A673 (cell line): ENCODE data around the gene ARHGAP22. TPM values are rescaled to one million over a fixed set of nuclear protein-coding genes. Genes with fewer than 3 reads are reported as not detected.
A peak's percentile ranks its signal among the peaks of the same experiment; 100 is the strongest.

Experiments used
- BruUV-seq: library from RNA; stranded (reverse); fragments of 400-500 nt; replicated peaks from 2 replicates; lab custom pipeline; 2021; lab: Mats Ljungman, UMichigan
- CTCF ChIA-PET: fragments of 300-600 bp; sonication (Branson Sonifier 250); formaldehyde crosslinking; loops from one replicate; lab custom pipeline; 2022; ENCODE audit warnings: antibody characterized with exemption; lab: Charles Lee
- POLR2A ChIA-PET: fragments of 300-600 bp; sonication (Branson Sonifier 250); formaldehyde crosslinking; loops from one replicate; lab custom pipeline; 2022; ENCODE audit warnings: antibody characterized with exemption; ENCODE audit not compliant: low non-redundant PET; lab: Charles Lee
- DNase-seq: peaks from one replicate; pipeline ENCODE4 v3.0.0-alpha.2; 2015; ENCODE audit warnings: low spot score
- H3K27ac ChIP-seq: fragments of 200-600 bp; sonication (generic); 2 replicates; pipeline ENCODE4 v1.5.1; 2016; ENCODE audit warnings: mixed run types, low read depth, mild to moderate bottlenecking, mixed read lengths, antibody characterized with exemption, low read length; ENCODE audit not compliant: poor library complexity, severe bottlenecking
- H3K27me3 ChIP-seq: fragments of 200-600 bp; sonication (generic); replicated peaks from 2 replicates; pipeline ENCODE4 v1.6.1; 2017; ENCODE audit warnings: mixed run types, low read depth, mild to moderate bottlenecking, mixed read lengths, antibody characterized with exemption, low read length; ENCODE audit not compliant: insufficient read depth, poor library complexity
- H3K36me3 ChIP-seq: fragments of 200-600 bp; sonication (generic); 2 replicates; pipeline ENCODE4 v1.6.1; 2016; ENCODE audit warnings: mixed run types, mild to moderate bottlenecking, mixed read lengths, antibody characterized with exemption, low read length; ENCODE audit not compliant: insufficient read depth, poor library complexity, severe bottlenecking
- H3K4me1 ChIP-seq: fragments of 200-600 bp; sonication (generic); 2 replicates; pipeline ENCODE4 v1.6.1; 2017; ENCODE audit warnings: mixed run types, mild to moderate bottlenecking, mixed read lengths, antibody characterized with exemption, low read length; ENCODE audit not compliant: insufficient read depth, poor library complexity, severe bottlenecking
- H3K4me3 ChIP-seq: fragments of 200-600 bp; sonication (generic); 2 replicates; pipeline ENCODE4 v1.5.1; 2016; ENCODE audit warnings: low read depth, mixed run types, mild to moderate bottlenecking, mixed read lengths, low read length; ENCODE audit not compliant: poor library complexity, severe bottlenecking
- H3K9me3 ChIP-seq: fragments of 200-600 bp; sonication (generic); 2 replicates; pipeline ENCODE4 v1.6.1; 2016; ENCODE audit warnings: mixed run types, low read depth, mild to moderate bottlenecking, mixed read lengths, antibody characterized with exemption, low read length; ENCODE audit not compliant: poor library complexity, severe bottlenecking
- CTCF ChIP-seq: fragments of 300-800, 200-600 bp; sonication (generic); conservative IDR thresholded peaks from 2 replicates; pipeline ENCODE4 v1.5.1; 2017; ENCODE audit warnings: low read depth, mild to moderate bottlenecking, antibody characterized with exemption, low read length, moderate library complexity, mixed read lengths
- EZH2 ChIP-seq: fragments of 200-600 bp; sonication (generic); IDR thresholded peaks from 2 replicates; pipeline ENCODE4 v1.6.1; 2017; ENCODE audit warnings: borderline replicate concordance, low read depth, mild to moderate bottlenecking, mixed read lengths, antibody characterized with exemption, low read length; ENCODE audit not compliant: poor library complexity, severe bottlenecking
- intact Hi-C: fragments of 100-400 bp; cut with micrococcal nuclease; formaldehyde crosslinking; loops from one replicate; pipeline ENCODE4 v1.10.0; 2022; ENCODE audit not compliant: unreplicated experiment
- total RNA-seq: library from RNA; stranded (reverse); gene quantifications from 2 replicates; pipeline ENCODE4 v1.2.3, GENCODE V29; 2021

ARHGAP22 gene
- total RNA-seq, 1 experiment from 2014 or later: 0.47 TPM

GRCh38 chr10:48552946-48553564, 51.8 kb downstream of the ARHGAP22 start:
- Histone ChIP-seq H3K27me3 (no peaks in the 10 kb centered on the region), H3K4me1 (no peaks in the 10 kb centered on the region), H3K9me3 (no peaks in the 10 kb centered on the region), H3K36me3 (no peaks in the 10 kb centered on the region), H3K27ac (no peak overlapping the region), H3K4me3 (no peak overlapping the region)
- ChIA-PET CTCF (interaction anchor here (3.0 kb wide), 1 partner anchor 103 kb away, joined by 12 read pairs; no protein-coding TSS in a partner anchor), POLR2A (no interaction called here)
- no peak for DNase-seq
- TF ChIP-seq EZH2: no peak
- no peak for TF ChIP-seq CTCF
- no TSS peak for BruUV-seq
- intact Hi-C loops: loop anchor here (1.0 kb wide), 1 partner anchor 103 kb away; no protein-coding TSS in a partner anchor

GRCh38 chr10:48551861-48552591, 52.8 kb downstream of the ARHGAP22 start:
- peak; percentile 74 for TF ChIP-seq CTCF
- no peak for TF ChIP-seq EZH2
- Histone ChIP-seq H3K27me3 (no peaks in the 10 kb centered on the region), H3K27ac (no peak overlapping the region), H3K9me3 (no peaks in the 10 kb centered on the region), H3K4me1 (no peaks in the 10 kb centered on the region), H3K36me3 (no peaks in the 10 kb centered on the region), H3K4me3 (no peak overlapping the region)
- POLR2A ChIA-PET: no interaction called here
- intact Hi-C loops: loop anchor here (1.0 kb wide), 1 partner anchor 104 kb away; no protein-coding TSS in a partner anchor
- peak; percentile 53 for DNase-seq
- CTCF ChIA-PET: interaction anchor here (3.0 kb wide), 1 partner anchor 104 kb away, joined by 12 read pairs; no protein-coding TSS in a partner anchor
- no TSS peak for BruUV-seq

GRCh38 chr10:48550977-48551376, 53.9 kb downstream of the ARHGAP22 start:
- BruUV-seq: no TSS peak
- CTCF ChIA-PET: interaction anchor here (3.0 kb wide), 1 partner anchor 105 kb away, joined by 12 read pairs; no protein-coding TSS in a partner anchor
- TF ChIP-seq CTCF (no peak), EZH2 (no peak)
- intact Hi-C loops: no loop called here
- Histone ChIP-seq H3K27me3 (no peaks in the 10 kb centered on the region), H3K36me3 (no peaks in the 10 kb centered on the region), H3K27ac (no peak overlapping the region), H3K4me1 (no peaks in the 10 kb centered on the region), H3K9me3 (no peaks in the 10 kb centered on the region), H3K4me3 (no peak overlapping the region)
- no peak for DNase-seq
- POLR2A ChIA-PET: interaction anchor here (0.6 kb wide), 1 partner anchor 145 kb away, joined by 3 read pairs; no protein-coding TSS in a partner anchor
